ENCODE data around the gene ZYG11B. TPM values are rescaled to one million over a fixed set of nuclear protein-coding genes. Genes with fewer than 3 reads are reported as not detected.
"Not testable (repeated sequence)": the region's sequence is repeated elsewhere in the genome, so short reads cannot be mapped to it uniquely, and the experiment has no call there.

ZYG11B gene
- polyA plus RNA-seq, 1 donor (not counting 4 experiments of a cell fraction or from before 2014, with no cell fraction given): 13.4 TPM

DNA sequence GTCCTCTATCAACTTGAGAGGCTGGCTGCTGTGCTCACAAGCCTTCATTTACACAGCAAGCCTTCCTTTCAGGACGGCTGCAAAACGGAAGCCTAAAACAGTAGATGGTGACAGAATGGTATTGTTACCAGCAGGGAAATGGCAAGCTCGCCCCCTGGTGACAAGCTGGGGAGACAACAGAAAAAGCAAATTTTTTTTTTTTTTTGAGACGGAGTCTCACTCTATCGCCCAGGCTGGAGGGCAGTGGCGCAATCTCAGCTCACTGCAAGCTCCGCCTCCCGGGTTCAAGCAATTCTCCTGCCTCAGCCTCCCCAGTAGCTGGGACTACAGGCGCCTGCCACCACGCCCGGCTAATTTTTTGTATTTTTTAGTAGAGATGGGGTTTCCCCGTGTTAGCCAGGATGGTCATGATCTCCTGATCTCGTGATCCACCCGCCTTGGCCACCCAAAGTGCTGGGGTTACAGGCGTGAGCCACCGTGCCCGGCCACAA is 39.9 kb upstream of the ZYG11B start:
- H3K27me3 ChIP-seq (ENCODE audit: control insufficient read depth, extremely low read depth, insufficient read depth, low read length); DNase-seq (ENCODE audit: low read depth, low spot score); H3K9me1 ChIP-seq (ENCODE audit: control insufficient read depth, extremely low read depth, insufficient read depth, low read length); H3K9ac ChIP-seq (ENCODE audit: control insufficient read depth, extremely low read depth, insufficient read depth, low read length); H3K27ac ChIP-seq (ENCODE audit: control insufficient read depth, insufficient read depth, low read length); H3K79me2 ChIP-seq (ENCODE audit: control insufficient read depth, insufficient read depth, low read length); H4K20me1 ChIP-seq (ENCODE audit: control insufficient read depth, extremely low read depth, insufficient read depth, low read length); FAIRE-seq; dilution Hi-C loops (cut with MboI; ENCODE audit: extremely low pct_ligation_motif_present, low sequenced_read_pairs); H3K4me2 ChIP-seq (ENCODE audit: control insufficient read depth, extremely low read depth, insufficient read depth, low read depth, low read length); H3K4me3 ChIP-seq (ENCODE audit: control insufficient read depth in 2 of 3, extremely low read depth in 1 of 3, insufficient read depth in 2 of 3, low read depth in 1 of 3, low read length in 3 of 3); H3K9me3 ChIP-seq (ENCODE audit: control insufficient read depth, low read depth, low read length); H2AFZ ChIP-seq (ENCODE audit: control insufficient read depth, low read length); H3K4me1 ChIP-seq (ENCODE audit: control insufficient read depth, extremely low read depth, insufficient read depth, low read length): not testable (repeated sequence)
- peaks cover 12 to 15% of the 10 kb centered on the region in 2 experiments for H3K36me3 ChIP-seq (ENCODE audit: control insufficient read depth in 2 of 2, extremely low read depth in 1 of 2, insufficient read depth in 2 of 2, low read length in 2 of 2)
- TF ChIP-seq CTCF (optimal IDR thresholded peaks at IDR 0.05 in 1 of 3, IDR thresholded peaks at IDR 0.05 in 1 of 3, conservative IDR thresholded peaks at IDR 0.05 in 1 of 3; ENCODE audit: extremely low read depth in 1 of 3, insufficient read depth in 2 of 3, low read length in 3 of 3): peak; percentile 66 to 76 (median 69)

- peaks cover 15 to 17% of the 10 kb centered on the region in 2 experiments for H3K36me3 ChIP-seq (ENCODE audit: control insufficient read depth in 2 of 2, extremely low read depth in 1 of 2, insufficient read depth in 2 of 2, low read length in 2 of 2)
Measured at GRCh38 chr1:52686830-52687229, 39.4 kb upstream of the ZYG11B start.

More at GRCh38 chr1:52686830-52687229, 39.4 kb upstream of the ZYG11B start:
- H4K20me1 ChIP-seq (ENCODE audit: control insufficient read depth, extremely low read depth, insufficient read depth, low read length): no peaks in the 10 kb centered on the region
- H3K79me2 ChIP-seq (ENCODE audit: control insufficient read depth, insufficient read depth, low read length): no peaks in the 10 kb centered on the region
- DNase-seq (ENCODE audit: low read depth, low spot score): no peak
- no peaks in the 10 kb centered on the region for H3K9me1 ChIP-seq (ENCODE audit: control insufficient read depth, extremely low read depth, insufficient read depth, low read length)
- H3K4me3 ChIP-seq (ENCODE audit: control insufficient read depth in 2 of 3, extremely low read depth in 1 of 3, insufficient read depth in 2 of 3, low read depth in 1 of 3, low read length in 3 of 3): no peak overlapping the region
- H3K4me1 ChIP-seq (ENCODE audit: control insufficient read depth, extremely low read depth, insufficient read depth, low read length): no peaks in the 10 kb centered on the region
- dilution Hi-C loops (cut with MboI; ENCODE audit: extremely low pct_ligation_motif_present, low sequenced_read_pairs): no loop called here
- TF ChIP-seq EZH2 (IDR thresholded peaks at IDR 0.05; ENCODE audit: low read length) (no peak), CTCF (optimal IDR thresholded peaks at IDR 0.05 in 1 of 3, IDR thresholded peaks at IDR 0.05 in 1 of 3, conservative IDR thresholded peaks at IDR 0.05 in 1 of 3; ENCODE audit: extremely low read depth in 1 of 3, insufficient read depth in 2 of 3, low read length in 3 of 3) (no peak)
- no peak overlapping the region for H3K9ac ChIP-seq (ENCODE audit: control insufficient read depth, extremely low read depth, insufficient read depth, low read length)
- no peaks in the 10 kb centered on the region for H3K27me3 ChIP-seq (ENCODE audit: control insufficient read depth, extremely low read depth, insufficient read depth, low read length)
- no peak overlapping the region for H3K4me2 ChIP-seq (ENCODE audit: control insufficient read depth, extremely low read depth, insufficient read depth, low read depth, low read length)
- FAIRE-seq: no peak
- H3K27ac ChIP-seq (ENCODE audit: control insufficient read depth, insufficient read depth, low read length): no peak overlapping the region
- no peak overlapping the region for H2AFZ ChIP-seq (ENCODE audit: control insufficient read depth, low read length)
- no peaks in the 10 kb centered on the region for H3K9me3 ChIP-seq (ENCODE audit: control insufficient read depth, low read depth, low read length)

Measured in keratinocyte (primary cell).